Endothelial cell of umbilical vein (primary cell): ENCODE results near the gene TIMM10B. TPM values are rescaled to one million over a fixed set of nuclear protein-coding genes. Genes with fewer than 3 reads are reported as not detected.

Source experiments
- BruUV-seq: library from RNA; stranded (reverse); fragments of 400-500 nt; replicated peaks from 2 replicates; lab custom pipeline; 2021; lab: Mats Ljungman, UMichigan
- CTCF ChIA-PET: fragments of 300-600, 350-600 bp; sonication (Branson Sonifier 250); formaldehyde crosslinking; loops from one replicate; lab custom pipeline; 2021; ENCODE audit warnings: antibody characterized with exemption, inconsistent platforms; lab: Charles Lee
- POLR2A ChIA-PET: fragments of 300-600, 350-600 bp; sonication (Branson Sonifier 250); formaldehyde crosslinking; loops from one replicate; lab custom pipeline; 2021; ENCODE audit warnings: antibody characterized with exemption, inconsistent platforms; lab: Charles Lee
- DNase-seq: peaks from one replicate; pipeline ENCODE4 v3.0.0-alpha.2; 2011; ENCODE audit warnings: low read depth, low spot score
- FAIRE-seq: peaks from 2 replicates; lab custom pipeline; 2011; peaks lifted over from hg19 to GRCh38; lab: Jason Lieb, UNC
- H2AFZ ChIP-seq: 2 replicates; pipeline ENCODE4 v1.6.0; 2012; ENCODE audit warnings: low read depth, low read length, control low read depth, inconsistent platforms
- H3K27ac ChIP-seq: 2 replicates; pipeline ENCODE4 v1.5.1; 2011; ENCODE audit warnings: low read depth, mild to moderate bottlenecking, control low read depth, low read length, moderate library complexity; ENCODE audit not compliant: insufficient read depth
- H3K27me3 ChIP-seq, 2 experiments: 2 replicates each; pipeline versions ENCODE4 v1.6.0 to v1.6.1; 2011; ENCODE audit warnings: low read length in 2 of 2, mixed read lengths in 1 of 2; ENCODE audit not compliant: control insufficient read depth in 2 of 2, insufficient read depth in 2 of 2
- H3K36me3 ChIP-seq, 2 experiments: 2 replicates in 1 of 2; 3 replicates in 1 of 2; pipeline ENCODE4 v1.5.1; 2011; ENCODE audit warnings: low read length in 2 of 2, mild to moderate bottlenecking in 1 of 2, moderate library complexity in 1 of 2; ENCODE audit not compliant: control insufficient read depth in 2 of 2, insufficient read depth in 2 of 2; ENCODE audit errors: extremely low read depth in 1 of 2
- H3K4me1 ChIP-seq: 3 replicates; pipeline ENCODE4 v1.5.1; 2011; ENCODE audit warnings: mild to moderate bottlenecking, low read length; ENCODE audit not compliant: control insufficient read depth, insufficient read depth; ENCODE audit errors: extremely low read depth
- H3K4me2 ChIP-seq: 2 replicates; pipeline ENCODE4 v1.6.1; 2011; ENCODE audit warnings: low read length, control low read depth, mixed read lengths; ENCODE audit not compliant: insufficient read depth
- H3K4me3 ChIP-seq, 3 experiments: fragments of 200-600 bp in 1 of 3; sonication (generic), shearing (Covaris generic) in 1 of 3; replicated peaks in 1 of 3; 2 replicates each; pipeline ENCODE4 v1.5.1; 2011 to 2016; ENCODE audit warnings: control low read depth in 3 of 3, low read length in 3 of 3, mild to moderate bottlenecking in 2 of 3, inconsistent platforms in 1 of 3, low read depth in 1 of 3, moderate library complexity in 1 of 3; ENCODE audit not compliant: insufficient read depth in 1 of 3
- H3K79me2 ChIP-seq: 2 replicates; pipeline ENCODE4 v1.6.0; 2012; ENCODE audit warnings: low read length, inconsistent platforms; ENCODE audit not compliant: control insufficient read depth, insufficient read depth
- H3K9ac ChIP-seq: replicated peaks from 2 replicates; pipeline ENCODE3; 2011; ENCODE audit warnings: low read length, control low read depth; ENCODE audit not compliant: insufficient read depth; ENCODE audit errors: extremely low read depth
- H3K9me1 ChIP-seq: replicated peaks from 3 replicates; pipeline ENCODE4 v1.6.0; 2011; ENCODE audit warnings: mild to moderate bottlenecking, low read length; ENCODE audit not compliant: control insufficient read depth, insufficient read depth; ENCODE audit errors: extremely low read depth
- H3K9me3 ChIP-seq: replicated peaks from 2 replicates; pipeline ENCODE4 v1.5.1; 2012; ENCODE audit warnings: low read length, inconsistent platforms; ENCODE audit not compliant: control insufficient read depth, insufficient read depth
- H4K20me1 ChIP-seq: replicated peaks from 2 replicates; pipeline ENCODE3; 2011; ENCODE audit warnings: mild to moderate bottlenecking, low read length; ENCODE audit not compliant: control insufficient read depth, insufficient read depth; ENCODE audit errors: extremely low read depth
- CTCF ChIP-seq, 2 donors: IDR thresholded peaks; 1 replicate in 1 of 2; 2 replicates in 1 of 2; pipeline ENCODE4 v1.5.1; 2011; ENCODE audit warnings: low read length in 2 of 2, mild to moderate bottlenecking in 2 of 2, moderate library complexity in 2 of 2, control low read depth in 1 of 2, inconsistent platforms in 1 of 2, low read depth in 1 of 2; ENCODE audit not compliant: insufficient read depth in 1 of 2; ENCODE audit errors: extremely low read depth in 1 of 2
- EZH2 ChIP-seq: IDR thresholded peaks from 2 replicates; pipeline ENCODE4 v1.6.1; 2012; ENCODE audit warnings: borderline replicate concordance, low read depth, mild to moderate bottlenecking, moderate library complexity, low read length, inconsistent platforms; ENCODE audit not compliant: severe bottlenecking
- FOS ChIP-seq: IDR thresholded peaks from 2 replicates; pipeline ENCODE4 v1.6.1; 2011; ENCODE audit warnings: mild to moderate bottlenecking, low read length, moderate library complexity, borderline replicate concordance; ENCODE audit not compliant: insufficient read depth
- GATA2 ChIP-seq: IDR thresholded peaks from 2 replicates; pipeline ENCODE4 v1.7.0; 2011; ENCODE audit warnings: low read depth, mild to moderate bottlenecking, moderate library complexity, mixed read lengths, low read length; ENCODE audit not compliant: insufficient read length, insufficient read depth
- JUN ChIP-seq: IDR thresholded peaks from 2 replicates; pipeline ENCODE4 v1.6.1; 2011; ENCODE audit warnings: borderline replicate concordance, low read depth; ENCODE audit not compliant: insufficient read length, insufficient read depth
- MAX ChIP-seq: IDR thresholded peaks from 2 replicates; pipeline ENCODE4 v1.6.1; 2011; ENCODE audit not compliant: insufficient read depth, insufficient read length
- MYC ChIP-seq: IDR thresholded peaks from one replicate; pipeline ENCODE4 v1.6.1; 2011; ENCODE audit warnings: mild to moderate bottlenecking, low read depth, low read length
- POLR2A ChIP-seq: IDR thresholded peaks from 2 replicates; pipeline ENCODE4 v1.6.1; 2012; ENCODE audit warnings: low read depth, mild to moderate bottlenecking, control low read depth, low read length
- POLR2AphosphoS5 ChIP-seq: IDR thresholded peaks from 2 replicates; pipeline ENCODE4 v1.6.1; 2012; ENCODE audit warnings: low read depth, mild to moderate bottlenecking, control low read depth, low read length, moderate library complexity; ENCODE audit not compliant: insufficient read depth
- dilution Hi-C: fragments of 300-500 bp; cut with MboI; formaldehyde crosslinking; loops from one replicate; pipeline ENCODE4 v1.15.0; 2019; ENCODE audit warnings: low sequenced_read_pairs; ENCODE audit not compliant: extremely low pct_ligation_motif_present
- intact Hi-C: fragments of 100-400 bp; cut with micrococcal nuclease; formaldehyde crosslinking; loops from one replicate; pipeline ENCODE4 v1.10.0; 2022
- polyA plus RNA-seq, 4 experiments: library from polyadenylated mRNA; depleted of rRNA in 3 of 4; stranded (reverse) in 3 of 4; unstranded in 1 of 4; fragments of >200 nt; gene quantifications; 2 replicates each; pipeline versions ENCODE4 v1.2.1 to v1.2.3, GENCODE V29; 2011 to 2012; ENCODE audit warnings: missing spikeins in 1 of 4
- total RNA-seq: library from RNA; stranded (reverse); gene quantifications from 2 replicates; pipeline ENCODE4 v1.2.3, GENCODE V29; 2021

TIMM10B gene
- total and polyA plus RNA-seq, 2 donors (not counting 3 experiments of a cell fraction or from before 2014, with no cell fraction given), result 31.3 to 36.5 TPM

- CTCF ChIA-PET, result interaction anchor here (1.0 to 6.7 kb wide), 5 partner anchors 64 to 227 kb away, joined by 3 to 101 read pairs (median 49); partner anchors contain the start of gene TPP1
- dilution Hi-C loops, result no loop called here
Measured at GRCh38 chr11:6529266-6529665, 48.0 kb downstream of the TIMM10B start.

More at GRCh38 chr11:6529266-6529665, 48.0 kb downstream of the TIMM10B start:
- H3K9me3 ChIP-seq, result no peaks in the 10 kb centered on the region
- intact Hi-C loops, result no loop called here
- H4K20me1 ChIP-seq, result no peaks in the 10 kb centered on the region
- FAIRE-seq (no peak), DNase-seq (no peak)
- H3K4me2 ChIP-seq, result no peak overlapping the region
- no peaks in the 10 kb centered on the region for H3K4me1 ChIP-seq
- no peaks in the 10 kb centered on the region for H3K9me1 ChIP-seq
- BruUV-seq, result no TSS peak
- H3K36me3 ChIP-seq, result peaks cover 0 to 2% of the 10 kb centered on the region in 2 experiments
- no peaks in the 10 kb centered on the region for H3K27me3 ChIP-seq
- no peaks in the 10 kb centered on the region for H3K79me2 ChIP-seq
- H3K4me3 ChIP-seq, result no peak overlapping the region
- H3K27ac ChIP-seq, result no peak overlapping the region
- no peak overlapping the region for H2AFZ ChIP-seq
- H3K9ac ChIP-seq, result no peak overlapping the region
- TF ChIP-seq CTCF (IDR thresholded peaks at IDR 0.05; ENCODE audit: extremely low read depth in 1 of 2, insufficient read depth in 1 of 2, low read depth in 1 of 2, low read length in 2 of 2), result no peak
- no peak for TF ChIP-seq EZH2
- no peak for TF ChIP-seq GATA2
- TF ChIP-seq JUN, result no peak
- TF ChIP-seq FOS, result no peak
- TF ChIP-seq POLR2AphosphoS5, result no peak
- no peak for TF ChIP-seq POLR2A
- TF ChIP-seq MYC, result no peak
- no peak for TF ChIP-seq MAX
- POLR2A ChIA-PET, result no interaction called here
